Activated T-cell treated with anti-CD3 and anti-CD28 coated beads, Interleukin-2, amount 50 U/mL, for 72 hours (primary cell): ENCODE data around the gene HIVEP3. TPM values are rescaled to one million over a fixed set of nuclear protein-coding genes. Genes with fewer than 3 reads are reported as not detected.
A peak's percentile ranks its signal among the peaks of the same experiment; 100 is the strongest.

Source experiments
- ATAC-seq, 2 donors: fragments of 150-1000 bp; cut with Tn5 transposase; replicated peaks in 1 of 2; 2 replicates each; pipeline ENCODE4 v1.10.0; 2021; ENCODE audit warnings: moderate library complexity in 2 of 2, mild to moderate bottlenecking in 1 of 2
- DNase-seq, 2 donors: peaks; one replicate each; pipeline ENCODE4 v3.0.0; 2021 to 2022; ENCODE audit warnings: mixed read lengths in 1 of 2
- H3K27ac Mint-ChIP-seq: one replicate; pipeline ENCODE4 v1.8.0; 2022; ENCODE audit warnings: mild to moderate bottlenecking, moderate library complexity, mixed read lengths
- H3K27me3 Mint-ChIP-seq: one replicate; pipeline ENCODE4 v1.8.0; 2022; ENCODE audit warnings: low read depth, mixed read lengths
- H3K36me3 Mint-ChIP-seq, 2 donors: one replicate each; pipeline ENCODE4 v1.8.0; 2022; ENCODE audit warnings: mixed read lengths in 2 of 2, mild to moderate bottlenecking in 1 of 2; ENCODE audit not compliant: insufficient read depth in 2 of 2
- H3K4me1 Mint-ChIP-seq: one replicate; pipeline ENCODE4 v1.8.0; 2022; ENCODE audit warnings: low read depth, mixed read lengths
- H3K4me3 Mint-ChIP-seq, 2 donors: one replicate each; pipeline ENCODE4 v1.8.0; 2022; ENCODE audit warnings: mild to moderate bottlenecking in 2 of 2, mixed read lengths in 2 of 2, moderate library complexity in 2 of 2
- H3K9me3 Mint-ChIP-seq, 2 donors: one replicate each; pipeline ENCODE4 v1.8.0; 2022; ENCODE audit warnings: mixed read lengths in 2 of 2
- total RNA-seq, 2 donors: library from RNA; stranded (reverse); gene quantifications; one replicate each; pipeline ENCODE4 v1.2.3, GENCODE V29; 2022

Gene HIVEP3
- total RNA-seq, 2 donors from 2014 or later, result 22.8 to 29.2 TPM

- no peaks in the 10 kb centered on the region for H3K36me3 Mint-ChIP-seq
- no peak for ATAC-seq
- no peak overlapping the region for H3K27ac Mint-ChIP-seq
- no peak overlapping the region for H3K4me3 Mint-ChIP-seq
- H3K27me3 Mint-ChIP-seq, result no peaks in the 10 kb centered on the region
- peaks cover 50% of the 10 kb centered on the region for H3K4me1 Mint-ChIP-seq
- H3K9me3 Mint-ChIP-seq, result no peaks in the 10 kb centered on the region
- DNase-seq, result no peak
Measured at GRCh38 chr1:41874151-41874719, 44.5 kb downstream of the HIVEP3 start.

DNA sequence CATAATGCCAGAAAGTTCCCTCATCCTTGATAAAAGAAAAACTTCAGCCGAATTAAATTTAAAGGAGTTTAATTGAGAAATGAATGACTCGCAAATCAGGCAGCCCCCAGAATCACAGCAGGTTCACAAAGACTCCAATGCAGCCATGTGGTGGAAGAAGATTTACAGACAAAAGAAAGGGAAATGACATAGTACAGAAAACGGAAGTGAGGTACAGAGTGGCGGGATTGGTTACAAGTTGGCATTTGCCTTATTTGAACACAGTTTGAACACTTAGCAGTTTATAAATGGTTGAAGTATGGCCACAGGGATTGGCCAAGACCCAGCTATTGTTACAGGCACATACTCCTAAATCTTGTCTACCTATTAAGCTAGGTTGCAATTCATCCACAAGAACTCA lies 46.6 kb downstream of the HIVEP3 start:
- H3K9me3 Mint-ChIP-seq, result no peaks in the 10 kb centered on the region
- no peaks in the 10 kb centered on the region for H3K27me3 Mint-ChIP-seq
- ATAC-seq (no peak), DNase-seq (no peak)
- peaks cover 64% of the 10 kb centered on the region for H3K4me1 Mint-ChIP-seq
- H3K4me3 Mint-ChIP-seq, result no peak overlapping the region
- no peaks in the 10 kb centered on the region for H3K36me3 Mint-ChIP-seq
- no peak overlapping the region for H3K27ac Mint-ChIP-seq

DNA sequence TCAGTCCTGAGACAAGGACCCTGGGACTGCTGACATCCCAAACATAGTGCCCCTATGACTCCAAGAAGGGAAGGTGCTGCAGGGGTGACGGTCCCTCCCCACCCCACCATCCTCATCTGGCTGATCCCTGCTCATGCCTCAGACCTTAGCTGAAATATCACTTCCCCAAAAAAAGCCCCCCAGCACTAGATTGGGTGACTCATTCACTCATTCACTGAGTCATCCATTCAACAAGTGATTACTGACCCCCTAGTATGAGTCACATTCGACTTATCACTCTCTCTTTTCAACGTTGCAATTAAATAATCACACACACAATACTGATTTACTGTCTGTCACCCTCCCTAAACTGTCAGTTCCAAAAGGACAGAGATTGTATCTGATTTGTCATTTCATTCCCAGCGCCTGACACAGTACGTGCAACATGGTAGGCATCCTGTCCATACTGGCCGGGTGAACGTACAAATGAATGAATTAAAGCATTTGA lies 48.6 kb downstream of the HIVEP3 start:
- peaks cover 50% of the 10 kb centered on the region for H3K4me1 Mint-ChIP-seq
- no peak overlapping the region for H3K4me3 Mint-ChIP-seq
- H3K36me3 Mint-ChIP-seq, result no peaks in the 10 kb centered on the region
- no peaks in the 10 kb centered on the region for H3K27me3 Mint-ChIP-seq
- no peak overlapping the region for H3K27ac Mint-ChIP-seq
- ATAC-seq (peak; percentile 69 to 78), DNase-seq (no peak)
- H3K9me3 Mint-ChIP-seq, result no peaks in the 10 kb centered on the region

DNA sequence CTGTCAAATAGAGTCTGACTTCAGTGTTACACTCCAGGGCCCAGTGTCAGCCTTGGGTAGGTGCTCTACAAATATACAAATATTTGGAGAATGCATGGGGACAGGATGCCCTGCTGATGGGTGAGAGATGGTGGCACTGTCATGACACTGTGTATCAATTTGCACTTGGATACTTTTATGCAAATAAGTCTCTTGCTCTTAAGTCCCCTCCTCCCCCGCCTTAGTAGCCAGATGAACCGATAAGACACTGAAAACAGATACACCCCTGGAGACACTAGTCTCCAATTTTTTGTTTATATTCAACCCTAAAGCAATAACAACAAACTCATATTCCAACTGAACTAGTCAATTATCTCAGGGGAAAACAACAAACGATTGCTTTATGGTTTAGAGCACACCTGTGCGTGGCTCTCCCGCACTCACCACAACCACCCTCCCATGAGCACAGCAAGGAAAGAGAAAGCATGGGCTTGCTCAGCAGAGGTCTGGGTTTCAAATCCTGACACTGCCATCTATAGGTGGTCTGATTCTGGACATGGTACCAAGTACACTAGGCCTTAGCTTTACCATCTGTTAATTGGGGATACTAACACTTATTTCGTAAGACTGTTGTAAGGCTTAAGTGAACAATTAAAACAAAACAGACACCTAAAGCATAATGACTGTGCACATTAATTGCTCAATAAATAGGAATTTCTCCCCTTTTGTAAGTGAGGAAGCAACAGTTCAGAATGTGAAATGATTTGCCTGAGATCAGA lies 50.3 kb downstream of the HIVEP3 start:
- DNase-seq (peak; percentile 27 to 47), ATAC-seq (peak; percentile 75 to 84)
- Mint-ChIP-seq H3K9me3 (no peaks in the 10 kb centered on the region), H3K27ac (no peak overlapping the region), H3K4me1 (peaks cover 40% of the 10 kb centered on the region), H3K36me3 (no peaks in the 10 kb centered on the region), H3K27me3 (no peaks in the 10 kb centered on the region), H3K4me3 (peak overlapping the region; percentile 26 to 49)

- no peak overlapping the region for H3K4me3 Mint-ChIP-seq
- H3K36me3 Mint-ChIP-seq, result no peaks in the 10 kb centered on the region
- H3K9me3 Mint-ChIP-seq, result no peaks in the 10 kb centered on the region
- H3K4me1 Mint-ChIP-seq, result peaks cover 62% of the 10 kb centered on the region
- no peak for DNase-seq
- H3K27me3 Mint-ChIP-seq, result no peaks in the 10 kb centered on the region
- H3K27ac Mint-ChIP-seq, result no peak overlapping the region
- ATAC-seq, result no peak
Measured at GRCh38 chr1:41866285-41866684, 52.4 kb downstream of the HIVEP3 start.

- no peak overlapping the region for H3K27ac Mint-ChIP-seq
- peaks cover 63% of the 10 kb centered on the region for H3K4me1 Mint-ChIP-seq
- H3K27me3 Mint-ChIP-seq, result no peaks in the 10 kb centered on the region
- DNase-seq (no peak), ATAC-seq (no peak)
- no peaks in the 10 kb centered on the region for H3K9me3 Mint-ChIP-seq
- no peak overlapping the region for H3K4me3 Mint-ChIP-seq
- no peaks in the 10 kb centered on the region for H3K36me3 Mint-ChIP-seq
Measured at GRCh38 chr1:41864471-41865040, 54.2 kb downstream of the HIVEP3 start.

DNA sequence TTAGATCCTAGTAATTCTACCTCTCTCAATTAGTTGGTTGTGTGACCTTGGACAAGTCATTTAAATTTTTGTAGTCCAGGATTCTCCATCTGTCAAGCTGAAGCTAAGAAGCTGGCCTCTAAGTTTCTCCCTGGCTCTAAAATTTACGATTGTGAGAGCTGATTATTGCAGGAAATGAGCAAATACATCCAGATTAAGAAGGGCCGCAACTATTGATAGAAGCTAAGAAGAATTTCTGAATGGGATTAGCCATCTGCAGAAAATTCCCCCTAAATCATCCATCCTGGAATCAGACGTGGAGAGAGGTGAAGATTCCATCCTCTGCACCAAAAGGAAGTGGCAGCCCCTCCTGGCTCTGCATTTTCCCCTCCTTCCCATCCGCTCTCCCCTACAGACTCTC lies 55.0 kb downstream of the HIVEP3 start:
- ATAC-seq, result no peak
- Mint-ChIP-seq H3K36me3 (no peaks in the 10 kb centered on the region), H3K4me3 (no peak overlapping the region), H3K27ac (no peak overlapping the region), H3K9me3 (no peaks in the 10 kb centered on the region), H3K27me3 (no peaks in the 10 kb centered on the region), H3K4me1 (peaks cover 58% of the 10 kb centered on the region)
- DNase-seq, result no peak

- H3K36me3 Mint-ChIP-seq, result no peaks in the 10 kb centered on the region
- H3K9me3 Mint-ChIP-seq, result peaks cover 0 to 2% of the 10 kb centered on the region in 2 donors
- peaks cover 50% of the 10 kb centered on the region for H3K4me1 Mint-ChIP-seq
- no peaks in the 10 kb centered on the region for H3K27me3 Mint-ChIP-seq
- peak; percentile 92 to 94 for ATAC-seq
- peak overlapping the region; percentile 60 to 65 for H3K4me3 Mint-ChIP-seq
- peak; percentile 64 to 73 for DNase-seq
- H3K27ac Mint-ChIP-seq, result peak overlapping the region; percentile 35
Measured at GRCh38 chr1:41862384-41863221, 56.1 kb downstream of the HIVEP3 start.

DNA sequence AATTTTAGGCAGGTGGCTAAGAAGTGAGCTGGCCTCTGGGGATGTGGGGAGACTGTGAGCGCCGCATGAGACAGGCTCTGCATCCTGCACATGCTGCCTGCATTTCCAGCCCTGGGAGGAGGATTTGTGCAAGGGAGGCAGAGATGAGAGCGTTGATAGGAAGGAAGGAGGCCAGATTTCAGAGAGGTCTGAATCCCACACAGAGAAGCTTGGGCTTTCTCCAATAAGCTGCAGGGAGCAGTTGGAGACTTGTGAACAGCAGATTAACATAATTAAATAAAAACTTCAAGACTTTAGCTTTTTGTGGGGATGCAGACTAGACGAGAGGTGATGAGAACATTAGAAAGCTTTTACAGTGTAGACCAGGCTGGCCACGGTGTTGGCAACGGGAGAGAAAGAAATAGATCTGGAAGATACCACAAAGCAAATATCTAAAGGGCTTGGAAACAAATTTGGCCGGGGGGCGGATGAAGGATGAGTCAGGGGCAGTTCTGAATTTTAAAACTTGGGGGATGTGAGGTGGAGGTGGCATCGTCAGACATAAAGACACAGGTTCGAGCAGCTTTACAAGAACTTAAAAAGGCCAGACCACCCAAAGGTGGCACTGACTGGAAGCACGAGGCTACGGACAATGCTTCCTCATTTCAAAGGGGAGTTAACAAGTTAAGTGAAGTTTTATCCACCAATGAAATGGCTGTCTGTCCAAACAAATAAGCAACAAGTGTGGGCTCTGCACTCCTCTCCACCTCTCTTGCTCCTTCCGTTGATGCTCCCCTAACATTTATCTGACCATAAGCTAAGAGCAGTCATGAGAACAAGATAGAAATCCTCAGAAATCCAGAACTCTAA lies 57.0 kb downstream of the HIVEP3 start:
- DNase-seq, result no peak
- Mint-ChIP-seq H3K4me1 (peaks cover 49% of the 10 kb centered on the region), H3K9me3 (peaks cover 0 to 2% of the 10 kb centered on the region in 2 donors), H3K27ac (peak overlapping the region; percentile 9), H3K36me3 (no peaks in the 10 kb centered on the region), H3K4me3 (peak overlapping the region; percentile 60 to 65), H3K27me3 (no peaks in the 10 kb centered on the region)
- ATAC-seq, result no peak

GRCh38 chr1:41860771-41861170 lies 58.0 kb downstream of the HIVEP3 start:
- no peak for ATAC-seq

DNA sequence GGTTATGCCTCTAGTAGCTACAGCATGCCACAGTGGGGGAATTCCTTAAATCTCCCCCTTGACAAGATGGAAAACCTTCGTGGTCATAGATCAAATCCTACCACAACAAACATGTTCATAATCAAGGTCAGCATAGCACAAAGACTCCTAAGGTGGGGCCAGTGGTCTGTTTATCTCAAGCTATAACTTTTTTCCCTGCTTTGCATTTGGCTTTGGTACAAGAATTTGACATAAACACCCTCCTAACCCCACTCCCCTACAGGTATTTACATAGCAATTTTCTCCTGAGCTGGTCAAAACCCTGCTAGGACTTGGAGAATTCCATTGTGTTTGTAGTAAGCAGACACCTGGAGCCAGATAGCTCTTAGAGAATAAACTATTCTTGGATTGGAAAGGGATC lies 58.5 kb downstream of the HIVEP3 start:
- Mint-ChIP-seq H3K27ac (no peak overlapping the region), H3K36me3 (no peaks in the 10 kb centered on the region), H3K9me3 (peaks cover 2% of the 10 kb centered on the region in 2 donors), H3K4me3 (no peak overlapping the region), H3K4me1 (peaks cover 49% of the 10 kb centered on the region), H3K27me3 (no peaks in the 10 kb centered on the region)
- ATAC-seq (no peak), DNase-seq (no peak)

More at GRCh38 chr1:41860771-41861170, 58.0 kb downstream of the HIVEP3 start:
- H3K27me3 Mint-ChIP-seq, result no peaks in the 10 kb centered on the region
- no peaks in the 10 kb centered on the region for H3K36me3 Mint-ChIP-seq
- H3K27ac Mint-ChIP-seq, result no peak overlapping the region
- H3K4me3 Mint-ChIP-seq, result no peak overlapping the region
- H3K4me1 Mint-ChIP-seq, result peaks cover 49% of the 10 kb centered on the region
- peaks cover 0 to 2% of the 10 kb centered on the region in 2 donors for H3K9me3 Mint-ChIP-seq
- no peak for DNase-seq

DNA sequence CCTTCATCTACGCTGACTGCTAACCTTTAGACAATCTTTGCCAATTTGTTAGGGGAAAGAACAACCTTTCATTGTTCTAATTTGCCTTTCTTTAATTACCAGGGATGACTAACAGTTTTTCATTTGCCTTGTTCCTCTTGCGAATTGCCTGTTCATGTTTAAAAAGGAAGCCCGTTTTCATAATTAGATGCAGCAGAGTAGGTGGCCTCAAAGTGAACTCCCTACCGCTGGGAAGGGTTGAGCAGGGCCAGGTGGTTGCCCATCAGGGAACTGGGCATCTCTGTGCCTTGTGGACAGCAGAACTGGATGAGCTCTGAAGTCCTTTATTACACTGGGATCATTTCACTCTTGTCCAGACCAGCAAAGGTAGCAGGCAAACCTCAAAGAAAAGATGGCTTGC lies 59.0 kb downstream of the HIVEP3 start:
- H3K4me1 Mint-ChIP-seq, result peaks cover 49% of the 10 kb centered on the region
- ATAC-seq (no peak), DNase-seq (no peak)
- H3K9me3 Mint-ChIP-seq, result peaks cover 2% of the 10 kb centered on the region in 2 donors
- H3K27ac Mint-ChIP-seq, result no peak overlapping the region
- no peak overlapping the region for H3K4me3 Mint-ChIP-seq
- H3K27me3 Mint-ChIP-seq, result no peaks in the 10 kb centered on the region
- no peaks in the 10 kb centered on the region for H3K36me3 Mint-ChIP-seq
